ENCODE results near the gene C3AR1. TPM values are rescaled to one million over a fixed set of nuclear protein-coding genes. Genes with fewer than 3 reads are reported as not detected.
"Not testable (repeated sequence)": the region's sequence is repeated elsewhere in the genome, so short reads cannot be mapped to it uniquely, and the experiment has no call there.

Gene C3AR1
- total RNA-seq, 1 experiment from 2014 or later = 1.3 TPM

DNA sequence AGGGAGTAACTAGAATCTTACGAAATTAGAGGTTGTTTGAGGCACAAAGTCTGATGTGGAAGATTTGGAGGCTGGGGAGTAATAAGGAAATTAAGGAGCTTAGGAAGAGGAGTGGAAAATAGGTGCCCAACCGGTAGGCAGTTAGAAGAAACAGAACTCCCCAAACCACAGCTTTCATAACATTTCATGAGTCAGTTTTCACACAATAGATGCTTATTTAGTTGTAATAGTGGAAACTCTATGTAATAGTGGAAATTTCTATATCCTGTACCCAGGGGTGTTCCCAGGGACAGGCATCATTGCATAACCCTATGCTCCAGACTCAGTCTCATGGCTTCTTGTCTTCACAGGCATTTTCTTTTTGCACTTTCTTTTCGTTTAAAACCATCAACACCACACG, 8.3 kb downstream of the C3AR1 start:
- peak; percentile 43 for DNase-seq (ENCODE audit: low read depth)

DNA sequence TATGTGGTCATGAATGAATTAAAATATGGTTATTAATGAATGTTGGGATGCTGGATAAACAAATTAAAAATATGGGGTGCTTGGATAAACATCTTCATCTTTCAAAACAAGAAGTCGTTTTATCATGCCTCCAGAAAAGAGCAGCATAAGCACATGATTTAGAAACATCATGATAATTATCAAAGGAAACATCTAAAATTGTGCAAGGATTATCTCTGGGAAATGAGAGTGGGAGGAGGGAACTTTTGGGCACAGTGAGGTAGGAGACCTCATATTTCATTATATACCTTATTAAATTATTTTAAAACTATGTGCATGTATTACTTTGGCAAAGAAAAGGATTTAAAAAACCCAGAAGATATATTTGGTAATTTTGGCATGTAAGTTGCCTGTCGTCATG, 8.9 kb downstream of the C3AR1 start:
- no peak for DNase-seq (ENCODE audit: low read depth)

DNA sequence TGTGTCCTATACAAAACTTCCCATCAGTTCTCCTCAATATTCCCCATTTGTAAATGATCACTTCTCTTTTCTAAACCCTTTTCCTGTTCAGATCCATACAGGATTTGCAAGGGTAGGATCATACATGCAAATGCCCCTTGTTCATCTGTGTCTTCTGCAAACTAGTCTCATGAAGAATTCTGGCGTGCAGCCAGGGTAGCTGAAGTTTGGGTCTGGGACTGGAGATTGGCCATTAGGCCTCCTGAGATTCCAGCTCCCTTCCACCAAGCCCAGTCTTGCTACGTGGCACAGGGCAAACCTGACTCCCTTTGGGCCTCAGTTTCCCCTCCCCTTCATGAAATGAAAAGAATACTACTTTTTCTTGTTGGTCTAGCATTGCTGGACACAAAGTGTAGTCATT, 11.3 kb downstream of the C3AR1 start:
- DNase-seq (ENCODE audit: low read depth) = no peak

DNA sequence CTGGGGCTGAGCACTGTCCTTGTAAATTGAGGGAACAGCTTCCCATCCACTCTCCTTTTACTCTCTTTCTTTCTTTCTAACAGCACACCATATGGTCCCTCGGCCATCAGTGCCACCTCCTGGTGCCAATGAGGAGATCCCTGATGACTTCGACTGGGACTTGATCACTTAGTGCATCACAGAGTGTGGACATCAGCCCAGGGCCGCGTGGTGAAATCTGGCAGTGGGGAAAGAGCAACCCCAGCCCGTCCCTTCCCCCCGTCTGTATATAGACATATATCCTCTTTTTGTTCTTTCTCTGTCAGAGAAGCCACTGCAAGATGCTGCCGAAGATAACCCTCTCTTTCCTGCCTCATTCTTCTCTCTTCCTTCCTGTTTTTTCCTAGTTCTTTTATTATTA, 13.5 kb downstream of the C3AR1 start:
- DNase-seq (ENCODE audit: low read depth) = no peak

DNA sequence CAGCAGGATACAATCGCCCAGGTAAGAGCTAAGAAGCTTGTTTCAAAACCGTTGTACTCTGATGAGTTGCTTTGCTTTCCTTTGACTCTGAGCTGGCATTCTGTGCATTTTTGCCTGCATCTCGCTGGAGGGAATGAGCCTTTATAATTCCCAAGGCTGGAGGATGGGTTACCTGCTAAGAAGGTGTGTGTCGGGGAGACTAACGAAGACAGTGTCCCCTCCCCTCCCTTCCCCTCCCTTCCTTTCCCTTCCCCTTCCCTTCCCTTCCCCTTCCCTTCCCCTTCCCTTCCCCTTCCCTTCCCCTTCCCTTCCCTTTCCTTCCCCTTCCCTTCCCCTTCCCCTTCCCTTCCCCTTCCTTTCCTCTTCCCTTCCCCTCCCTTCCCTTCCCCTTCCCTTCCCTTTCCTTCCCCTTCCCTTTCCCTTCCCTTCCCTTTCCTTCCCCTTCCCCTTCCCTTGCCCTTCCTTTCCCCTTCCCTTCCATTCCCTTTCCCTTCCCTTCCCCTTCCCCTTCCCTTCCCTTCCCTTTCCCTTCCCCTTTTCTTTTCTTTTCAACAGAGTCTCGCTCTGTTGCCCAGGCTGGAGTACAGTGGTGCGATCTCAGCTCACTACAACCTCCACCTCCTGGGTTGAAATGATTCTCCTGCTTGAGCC, 15.4 kb downstream of the C3AR1 start:
- no peak for DNase-seq (ENCODE audit: low read depth)

DNA sequence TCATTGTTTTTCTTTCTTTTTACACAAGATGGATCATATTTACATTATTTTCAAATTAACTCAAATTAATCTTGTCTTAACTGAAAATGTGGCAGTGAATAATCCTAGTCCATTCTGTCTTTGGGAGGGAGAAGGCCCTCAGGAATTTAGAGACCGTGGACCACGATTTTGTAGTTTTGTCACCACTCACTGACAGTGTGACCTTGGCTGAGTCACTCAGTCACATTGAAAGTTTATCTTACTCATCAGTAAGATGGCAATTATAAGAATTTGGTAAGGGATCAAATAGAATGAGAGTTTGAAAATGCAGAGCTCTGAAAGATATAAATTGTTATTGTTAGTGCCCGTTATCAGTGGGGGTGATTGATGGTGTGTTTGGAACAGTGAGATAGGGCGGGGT, 17.3 kb downstream of the C3AR1 start:
- no peak for DNase-seq (ENCODE audit: low read depth)

DNA sequence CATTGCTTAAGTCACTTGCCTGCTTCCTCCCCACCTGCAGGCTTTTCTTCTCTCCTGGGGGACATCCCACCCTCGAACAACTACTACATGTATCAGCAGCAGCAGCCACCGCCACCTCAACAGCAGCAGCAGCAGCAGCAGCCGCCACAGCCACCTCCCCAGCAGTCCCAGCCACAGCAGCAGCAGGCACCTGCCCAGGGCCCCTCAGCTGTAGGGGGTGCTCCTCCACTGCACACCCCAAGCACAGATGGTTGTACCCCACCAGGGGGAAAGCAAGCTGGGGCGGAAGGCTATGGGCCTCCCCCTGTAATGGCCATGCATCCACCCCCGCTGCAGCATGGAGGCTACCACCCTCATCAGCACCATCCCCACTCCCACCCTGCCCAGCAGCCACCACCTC, 18.3 kb downstream of the C3AR1 start:
- no peak for DNase-seq (ENCODE audit: low read depth)

DNA sequence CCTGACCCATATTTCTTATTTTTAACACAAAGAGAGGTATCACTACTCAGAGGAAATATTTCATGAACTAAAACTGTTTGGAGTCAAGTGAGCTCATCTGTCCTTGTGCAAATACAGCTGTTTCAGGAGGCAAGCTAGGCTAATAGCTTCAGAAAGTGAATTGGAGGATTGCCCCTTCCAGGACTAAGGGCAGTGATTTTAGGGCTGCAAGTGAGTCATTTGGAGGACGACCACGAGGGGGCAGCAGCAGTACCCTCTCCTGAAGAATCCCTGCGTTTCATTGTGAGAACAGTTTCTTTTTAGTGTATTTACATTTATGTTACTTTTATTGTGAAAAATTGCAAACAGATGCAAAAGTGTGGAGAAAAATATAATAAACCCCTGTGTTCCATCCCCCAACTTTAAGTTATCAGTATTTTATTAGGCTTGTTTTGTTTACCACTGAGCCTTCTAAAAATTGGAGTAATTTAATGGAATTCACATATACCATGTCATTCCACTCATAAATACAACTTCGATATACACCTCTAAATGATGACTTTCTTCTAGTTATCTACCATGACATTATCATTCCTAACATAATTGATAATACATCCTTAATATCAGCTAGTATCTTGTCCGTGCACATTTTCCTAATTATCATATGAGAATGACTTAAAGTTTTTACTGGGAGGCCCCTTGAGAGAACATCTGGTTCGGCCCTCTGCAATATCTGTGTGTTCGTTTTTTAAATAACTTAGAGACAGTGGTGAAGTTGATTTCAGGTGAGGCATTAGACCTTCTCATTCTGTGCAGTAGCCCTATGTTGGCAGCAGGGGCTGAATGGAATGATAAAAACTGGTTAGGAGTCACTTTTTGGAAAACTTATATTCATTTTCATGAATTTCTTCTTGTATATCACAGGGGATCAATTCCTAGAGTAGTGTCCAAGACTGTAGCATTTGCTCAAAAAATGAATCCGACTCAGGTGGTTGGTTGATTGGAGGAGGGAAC, 19.9 kb downstream of the C3AR1 start:
- peak; percentile 71 for DNase-seq (ENCODE audit: low read depth)

DNA sequence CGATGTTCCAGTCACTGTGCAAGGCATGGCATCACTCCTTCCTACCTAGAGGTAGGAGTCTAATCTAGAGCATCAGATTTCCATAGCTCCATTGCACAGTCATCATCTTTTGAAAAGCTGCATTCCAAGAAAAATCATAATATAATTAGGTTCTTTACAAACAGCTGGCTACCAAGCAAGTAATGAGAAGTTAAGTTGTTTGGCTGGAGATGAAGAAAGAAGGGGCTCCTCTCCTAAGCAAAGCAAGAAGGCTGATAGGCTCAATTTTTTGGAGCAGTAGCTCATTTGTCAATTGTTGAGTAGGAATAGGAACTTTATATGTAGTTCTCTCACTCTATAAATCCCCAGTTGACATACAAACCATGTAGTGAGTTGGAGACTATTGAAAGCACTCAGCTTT, 25.4 kb downstream of the C3AR1 start:
- no peak for DNase-seq (ENCODE audit: low read depth)

DNA sequence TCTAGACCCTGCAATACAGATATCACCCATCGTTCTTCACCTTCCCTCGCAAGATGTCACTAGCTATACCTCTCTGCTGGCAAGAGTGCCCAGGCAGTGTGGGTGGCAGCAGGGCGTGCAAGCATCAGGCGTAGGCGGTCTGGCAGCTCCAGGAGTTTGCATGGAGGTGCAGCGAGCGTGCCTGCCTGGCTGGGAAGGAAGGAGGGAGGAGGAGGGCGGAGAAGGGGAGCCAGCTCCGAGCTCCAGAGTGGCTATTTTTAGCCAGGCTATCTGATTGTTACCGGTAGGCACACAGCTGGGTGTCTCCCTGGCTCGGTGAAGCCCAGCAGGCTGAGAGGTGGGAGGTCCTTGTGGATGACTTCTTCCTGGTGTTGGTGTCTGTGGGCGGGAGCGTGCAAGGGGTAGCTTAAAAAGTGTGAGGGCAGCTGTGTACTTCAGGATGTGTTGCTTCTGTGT, 27.5 kb downstream of the C3AR1 start:
- DNase-seq (ENCODE audit: low read depth) = peak; percentile 40

DNA sequence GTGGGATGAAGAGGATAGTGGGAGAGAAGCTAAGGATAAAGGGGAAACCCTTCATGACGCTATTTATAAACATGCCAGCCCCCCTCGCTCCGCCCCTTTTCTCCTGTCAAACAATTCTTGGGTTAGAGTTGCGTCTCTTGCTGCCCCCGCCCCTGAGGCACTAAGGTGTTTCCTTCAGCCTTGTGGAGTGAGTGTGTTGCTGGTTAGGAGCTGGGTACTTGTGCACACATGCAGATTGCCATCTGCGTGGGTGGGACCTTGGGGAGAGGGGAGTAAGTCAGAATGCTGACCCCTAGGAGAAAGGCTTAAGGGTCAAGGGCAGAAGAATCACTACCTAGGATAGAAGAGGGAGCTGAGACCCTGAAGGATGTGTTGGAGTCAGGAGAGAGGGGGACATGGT, 28.2 kb downstream of the C3AR1 start:
- no peak for DNase-seq (ENCODE audit: low read depth)

DNA sequence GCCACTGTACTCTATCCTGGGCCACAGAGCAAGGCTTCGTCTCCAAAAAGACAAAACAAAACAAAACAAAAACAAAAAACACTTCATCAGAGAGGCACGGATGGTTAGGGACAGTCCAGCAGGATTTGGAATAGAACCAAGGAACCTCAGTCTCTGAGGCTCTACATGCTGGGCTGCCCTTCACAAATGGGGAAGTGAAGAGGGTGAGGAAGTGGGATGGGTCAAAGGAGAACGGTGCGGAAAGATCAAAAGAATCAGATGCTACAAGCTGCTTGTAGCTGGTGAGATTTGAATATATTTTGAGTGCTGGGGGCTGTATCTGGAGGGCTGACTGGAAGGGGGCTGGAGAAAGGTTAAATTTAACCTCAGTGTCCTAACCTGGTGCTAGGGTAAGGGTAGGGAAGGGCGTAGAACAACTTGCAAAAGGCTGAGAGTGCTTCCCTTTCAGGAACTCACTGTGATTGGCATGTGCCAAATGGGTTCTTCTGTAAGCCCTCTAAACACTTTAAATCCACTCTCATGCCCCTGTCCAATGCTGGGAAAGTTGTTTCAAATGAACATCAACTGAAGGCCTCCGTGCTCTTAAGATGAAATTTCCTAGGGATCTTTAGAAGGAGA, 29.0 kb downstream of the C3AR1 start:
- no peak for DNase-seq (ENCODE audit: low read depth)

DNA sequence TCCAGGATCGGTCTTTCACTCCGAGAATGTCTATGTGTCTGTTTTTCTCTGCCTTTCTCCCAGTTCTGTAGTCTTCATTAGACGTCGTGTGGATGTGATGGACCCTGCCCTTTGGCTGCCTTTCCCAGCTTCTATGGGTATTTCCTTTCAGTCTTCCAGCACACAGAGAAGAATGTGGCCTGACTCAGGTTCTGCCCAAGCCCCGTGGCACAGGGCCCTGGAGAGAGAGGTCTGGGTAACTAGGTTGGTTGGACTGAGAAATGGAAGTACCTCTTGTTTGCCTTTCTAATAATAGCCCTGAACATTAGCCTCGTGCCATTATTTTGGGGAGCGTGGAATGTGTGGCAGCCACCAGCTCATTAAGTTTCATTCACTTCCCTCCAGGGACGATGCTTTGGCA, 29.8 kb downstream of the C3AR1 start:
- DNase-seq (ENCODE audit: low read depth) = no peak

DNA sequence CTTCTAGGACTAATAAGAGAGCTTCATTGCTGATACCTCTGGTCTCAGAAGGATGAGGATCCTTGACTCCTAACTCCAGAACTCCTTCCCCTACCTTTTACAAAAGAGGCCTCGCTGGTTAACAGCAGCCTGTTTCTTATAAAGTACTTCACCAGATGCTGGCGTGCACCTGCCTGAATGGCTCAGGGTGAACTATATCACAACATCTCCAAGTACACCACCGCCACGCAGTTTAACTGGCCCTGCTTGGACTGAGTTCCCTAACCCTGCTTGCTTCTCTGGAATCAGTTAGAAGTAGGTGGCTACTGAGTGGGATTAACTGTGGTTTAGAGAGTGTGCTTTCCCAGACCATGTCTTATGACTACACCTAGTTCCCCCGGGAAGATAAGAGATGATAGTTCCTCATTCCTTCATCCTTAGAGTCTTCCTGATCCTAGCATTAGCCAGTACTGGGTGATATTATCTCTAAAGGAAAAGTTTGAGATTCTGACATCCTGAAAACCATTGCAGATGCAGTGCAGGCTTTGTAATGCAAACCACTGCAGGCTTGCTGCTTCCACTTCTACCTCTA, 30.6 kb downstream of the C3AR1 start:
- DNase-seq (ENCODE audit: low read depth) = no peak

DNA sequence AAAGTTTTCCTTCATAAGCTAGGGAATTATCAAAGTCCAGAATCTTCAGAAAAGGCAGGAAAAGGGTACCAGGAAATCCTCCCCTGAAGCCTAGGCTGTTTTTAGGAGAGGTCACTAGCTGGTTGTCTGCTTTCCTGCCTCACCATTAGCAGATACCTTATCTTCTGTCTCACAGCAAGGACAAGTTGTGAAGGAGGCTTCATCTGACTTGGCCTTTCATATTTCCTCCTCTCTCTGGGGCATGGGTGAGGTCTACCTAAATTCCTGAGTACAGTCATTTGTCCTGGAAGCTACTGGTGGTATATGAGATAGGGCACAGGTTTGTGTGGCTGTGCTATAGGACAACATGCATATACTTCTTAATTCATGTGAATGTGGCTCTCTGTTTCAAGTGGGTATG, 31.4 kb downstream of the C3AR1 start:
- DNase-seq (ENCODE audit: low read depth) = peak; percentile 24

DNA sequence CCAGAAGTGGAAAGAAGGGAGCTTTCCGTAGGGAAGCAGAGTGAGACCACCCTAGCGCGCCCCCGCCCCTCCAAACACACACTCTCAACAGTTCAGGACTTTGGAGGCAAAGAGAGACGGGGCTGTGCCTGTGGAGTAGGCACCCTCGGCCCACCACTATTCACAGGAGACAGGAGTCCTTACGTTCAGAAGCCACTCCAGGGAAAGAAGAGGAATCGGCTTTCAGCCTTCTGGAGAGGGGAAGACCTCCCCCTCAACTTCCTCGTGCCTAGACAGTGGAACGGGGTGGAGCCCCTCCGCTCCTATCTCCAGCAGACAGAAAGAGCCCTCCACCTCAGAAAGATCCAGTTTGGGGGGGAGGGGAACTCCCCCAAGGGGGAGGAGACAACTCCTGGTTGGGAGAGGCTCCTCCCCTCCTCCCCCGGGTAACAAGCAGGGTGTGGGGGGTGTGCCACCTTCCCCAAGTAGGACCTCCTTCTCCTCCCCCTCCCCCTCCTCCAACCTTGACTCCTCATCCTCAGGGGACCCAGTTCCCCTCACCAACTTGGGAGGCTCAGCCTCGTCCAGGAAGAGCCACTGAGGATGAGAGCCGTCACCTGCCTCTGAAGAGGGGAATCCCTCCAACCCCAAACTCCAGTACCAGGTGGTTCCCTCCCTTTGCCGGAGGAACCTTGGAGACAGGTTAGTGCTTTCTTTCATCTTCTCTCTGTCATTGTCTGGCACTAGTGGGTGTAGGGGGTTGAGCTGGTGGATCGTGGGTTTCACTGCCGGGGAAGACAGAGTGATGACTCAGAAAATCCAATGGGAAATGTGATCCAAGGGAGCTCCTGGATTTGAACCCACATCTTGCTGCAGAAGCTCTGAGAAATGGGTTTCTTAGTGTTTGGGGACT, 32.8 kb downstream of the C3AR1 start:
- DNase-seq (ENCODE audit: low read depth) = peak; percentile 57

DNA sequence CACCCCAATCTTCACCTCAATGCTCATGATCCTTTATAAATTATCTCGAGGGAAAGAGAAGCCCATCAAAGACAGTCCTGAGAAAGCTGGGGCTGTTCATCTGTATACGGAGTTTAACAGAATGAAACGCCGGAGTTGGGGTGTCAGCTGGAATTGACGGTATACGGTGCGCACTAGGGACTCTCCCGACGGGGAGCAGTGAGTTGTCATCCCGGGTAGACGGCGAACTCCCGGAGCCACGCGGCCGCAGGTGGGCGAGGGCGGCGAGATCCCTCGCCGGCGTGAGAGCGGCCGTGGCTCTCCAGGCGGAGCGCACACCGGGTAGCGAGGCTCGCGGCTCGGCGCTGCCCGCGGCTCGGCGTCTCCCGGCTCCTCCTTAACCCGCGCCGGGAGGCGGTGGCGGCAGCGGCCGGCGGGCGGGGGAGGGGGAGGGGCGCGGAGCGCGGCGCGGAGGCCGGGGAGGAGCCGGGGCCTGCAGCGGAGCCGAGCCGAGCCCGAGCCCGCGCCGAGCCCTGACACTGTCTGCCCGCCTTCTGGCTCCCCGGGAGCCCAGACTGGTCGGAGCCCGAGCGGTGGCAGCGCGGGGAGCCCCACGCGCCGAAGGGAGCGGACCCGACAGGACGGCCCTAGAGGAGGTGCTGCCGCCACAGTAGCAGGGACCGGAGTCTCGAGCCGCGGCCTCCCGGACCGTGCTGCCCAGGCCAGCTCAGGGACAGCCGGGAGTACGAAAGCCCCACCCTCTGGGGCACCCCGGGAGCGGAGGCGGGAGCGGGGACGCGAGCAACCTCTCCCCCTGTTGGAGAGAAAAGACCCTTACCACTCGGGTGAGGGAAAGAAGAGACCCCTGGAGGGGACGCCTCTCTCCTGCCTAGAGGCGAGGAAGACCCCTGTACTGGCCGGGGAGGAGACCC, 33.7 kb downstream of the C3AR1 start, which contains the start of gene FOXJ2:
FOXJ2 (plus strand) TSS at position 475 of the 911 bp plus-strand sequence. CDS start 7,117 bp downstream, outside the sequence.
- peak; percentile 63 for DNase-seq (ENCODE audit: low read depth)

DNA sequence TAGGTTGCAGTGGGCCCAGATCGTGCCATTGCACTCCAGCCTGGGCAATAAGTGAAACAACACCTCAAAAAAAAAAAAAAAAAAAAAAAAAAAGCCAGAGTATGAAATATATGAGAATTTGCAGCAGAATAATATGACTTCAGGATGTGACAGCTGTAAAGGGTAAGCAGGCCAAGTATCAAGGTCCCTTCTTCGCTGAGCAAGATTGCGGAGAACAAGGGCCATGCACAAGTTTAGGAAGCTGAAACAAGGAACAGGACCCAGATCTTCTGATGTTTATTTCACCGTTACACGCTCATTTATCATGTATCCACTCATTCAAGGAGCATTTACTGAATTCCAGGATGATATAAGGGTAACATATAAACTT, 34.3 kb downstream of the C3AR1 start:
- no peak for DNase-seq (ENCODE audit: low read depth)

DNA sequence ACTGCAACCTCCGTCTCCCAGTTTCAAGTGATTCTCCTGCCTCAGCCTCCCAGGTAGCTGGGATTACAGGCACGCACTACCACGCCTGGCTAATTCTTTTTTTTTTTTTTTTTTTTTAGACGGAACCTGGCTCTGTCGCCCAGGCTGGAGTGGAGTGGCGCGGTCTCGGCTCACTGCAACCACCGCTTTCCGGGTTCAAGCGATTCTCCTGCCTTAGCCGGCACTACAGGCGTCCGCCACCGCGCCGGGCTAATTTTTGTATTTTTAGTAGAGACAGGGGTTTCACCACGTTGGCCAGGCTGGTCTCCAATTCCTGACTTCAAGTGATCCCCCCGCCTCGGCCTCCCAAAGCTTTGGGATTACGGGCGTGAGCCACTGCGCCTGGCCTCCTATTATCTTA, 35.1 kb downstream of the C3AR1 start:
- DNase-seq (ENCODE audit: low read depth) = not testable (repeated sequence)

DNA sequence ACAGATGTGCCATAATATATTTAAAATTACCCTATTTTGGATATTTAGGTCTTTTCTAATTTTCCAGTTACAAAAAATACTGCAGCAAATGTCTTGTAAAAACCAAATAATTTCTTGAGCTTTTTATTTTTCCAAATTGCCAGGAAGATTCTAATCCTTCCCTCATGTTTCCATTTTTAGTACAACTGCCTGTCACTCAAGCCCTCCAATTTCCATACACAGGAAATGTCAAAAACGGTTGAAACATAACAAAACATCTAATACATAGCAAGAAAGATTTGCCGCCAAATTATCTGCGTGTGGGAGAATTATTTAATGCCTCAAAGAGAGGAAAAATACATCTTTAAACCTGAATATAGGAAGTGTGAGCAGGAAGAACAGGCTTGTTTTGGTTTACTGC, 36.0 kb downstream of the C3AR1 start:
- DNase-seq (ENCODE audit: low read depth) = no peak

Measured in M059J (cell line).